GM12872 (cell line): Measurements from ENCODE around the gene RABGAP1L.

ENCODE experiments used
- CTCF ChIP-seq: IDR thresholded peaks from 3 replicates; pipeline ENCODE4 v1.5.1; 2011; ENCODE audit warnings: low read depth, mild to moderate bottlenecking, low read length, moderate library complexity; ENCODE audit not compliant: insufficient read depth

RABGAP1L gene

GRCh38 chr1:174726880-174727585 lies 567.7 kb downstream of the RABGAP1L start:
- TF ChIP-seq CTCF: no peak

GRCh38 chr1:174734270-174734669 lies 575.0 kb downstream of the RABGAP1L start:
- TF ChIP-seq CTCF: no peak

GRCh38 chr1:174736831-174737230 lies 577.5 kb downstream of the RABGAP1L start:
- TF ChIP-seq CTCF: no peak

- no peak for TF ChIP-seq CTCF
Observed at GRCh38 chr1:174740249-174740968, 581.1 kb downstream of the RABGAP1L start.

GRCh38 chr1:174742805-174743653 lies 583.7 kb downstream of the RABGAP1L start:
- TF ChIP-seq CTCF: no peak

- TF ChIP-seq CTCF: peak; percentile 51
Observed at GRCh38 chr1:174743654-174744561, 584.6 kb downstream of the RABGAP1L start.
